Measurements from ENCODE around the gene GDE1. TPM values are rescaled to one million over a fixed set of nuclear protein-coding genes. Genes with fewer than 3 reads are reported as not detected.
"Not testable (repeated sequence)": the region's sequence is repeated elsewhere in the genome, so short reads cannot be mapped to it uniquely, and the experiment has no call there.

Gene GDE1
- total RNA-seq = 48.9 and 54.6 TPM in 2 replicates

- DNase-seq (ENCODE audit: extremely low read depth, low read depth, low spot score) = no peak
Measured at GRCh38 chr16:19521471-19522396, at the start of gene GDE1. Gene GDE1, minus strand, starts transcription at chr16:19522098. Its CDS starts 134 bp downstream, at chr16:19521964.

- no peak for DNase-seq (ENCODE audit: extremely low read depth, low read depth, low spot score)
Measured at GRCh38 chr16:19567560-19567959, 45.7 kb upstream of the GDE1 start.

- DNase-seq (ENCODE audit: extremely low read depth, low read depth, low spot score) = no peak
Measured at GRCh38 chr16:19566362-19566761, 44.5 kb upstream of the GDE1 start.

- DNase-seq (ENCODE audit: extremely low read depth, low read depth, low spot score) = no peak
Measured at GRCh38 chr16:19563377-19563776, 41.5 kb upstream of the GDE1 start.

GRCh38 chr16:19560078-19560477 lies 38.2 kb upstream of the GDE1 start:
- no peak for DNase-seq (ENCODE audit: extremely low read depth, low read depth, low spot score)

- DNase-seq (ENCODE audit: extremely low read depth, low read depth, low spot score) = peak; percentile 61
Measured at GRCh38 chr16:19559242-19559910, 37.5 kb upstream of the GDE1 start.

- DNase-seq (ENCODE audit: extremely low read depth, low read depth, low spot score) = no peak
Measured at GRCh38 chr16:19555938-19556771, 34.3 kb upstream of the GDE1 start.

GRCh38 chr16:19555186-19555937 lies 33.5 kb upstream of the GDE1 start, which contains the start of gene VPS35L:
Gene VPS35L, plus strand, starts transcription at chr16:19555703. Its CDS starts 27 bp downstream, at chr16:19555730.
- peak; percentile 94 for DNase-seq (ENCODE audit: extremely low read depth, low read depth, low spot score)

GRCh38 chr16:19549673-19550072 lies 27.8 kb upstream of the GDE1 start:
- DNase-seq (ENCODE audit: extremely low read depth, low read depth, low spot score) = no peak

- DNase-seq (ENCODE audit: extremely low read depth, low read depth, low spot score) = no peak
Measured at GRCh38 chr16:19548144-19548543, 26.2 kb upstream of the GDE1 start.

- DNase-seq (ENCODE audit: extremely low read depth, low read depth, low spot score) = not testable (repeated sequence)
Measured at GRCh38 chr16:19543278-19543996, 21.5 kb upstream of the GDE1 start.

- no peak for DNase-seq (ENCODE audit: extremely low read depth, low read depth, low spot score)
Measured at GRCh38 chr16:19542138-19542821, 20.4 kb upstream of the GDE1 start.

GRCh38 chr16:19540241-19540970 lies 18.5 kb upstream of the GDE1 start:
- no peak for DNase-seq (ENCODE audit: extremely low read depth, low read depth, low spot score)

- no peak for DNase-seq (ENCODE audit: extremely low read depth, low read depth, low spot score)
Measured at GRCh38 chr16:19532601-19533000, 10.7 kb upstream of the GDE1 start.

GRCh38 chr16:19528666-19529065 lies 6.8 kb upstream of the GDE1 start:
- no peak for DNase-seq (ENCODE audit: extremely low read depth, low read depth, low spot score)

GRCh38 chr16:19527161-19527560 lies 5.3 kb upstream of the GDE1 start:
- DNase-seq (ENCODE audit: extremely low read depth, low read depth, low spot score) = no peak

- DNase-seq (ENCODE audit: extremely low read depth, low read depth, low spot score) = no peak
Measured at GRCh38 chr16:19525385-19525723, 3.5 kb upstream of the GDE1 start.

GRCh38 chr16:19524616-19525384 lies 2.9 kb upstream of the GDE1 start:
- no peak for DNase-seq (ENCODE audit: extremely low read depth, low read depth, low spot score)
